GM12801 (cell line): Measurements from ENCODE around the gene EXOC3.

ENCODE experiments used
- TF ChIP-seq, protein P1 (sequence below): IDR thresholded peaks from one replicate; pipeline ENCODE4 v1.5.1; 2011; ENCODE audit warnings: control low read depth; ENCODE audit not compliant: insufficient read length; ENCODE audit errors: extremely low read depth

Gene EXOC3

DNA sequence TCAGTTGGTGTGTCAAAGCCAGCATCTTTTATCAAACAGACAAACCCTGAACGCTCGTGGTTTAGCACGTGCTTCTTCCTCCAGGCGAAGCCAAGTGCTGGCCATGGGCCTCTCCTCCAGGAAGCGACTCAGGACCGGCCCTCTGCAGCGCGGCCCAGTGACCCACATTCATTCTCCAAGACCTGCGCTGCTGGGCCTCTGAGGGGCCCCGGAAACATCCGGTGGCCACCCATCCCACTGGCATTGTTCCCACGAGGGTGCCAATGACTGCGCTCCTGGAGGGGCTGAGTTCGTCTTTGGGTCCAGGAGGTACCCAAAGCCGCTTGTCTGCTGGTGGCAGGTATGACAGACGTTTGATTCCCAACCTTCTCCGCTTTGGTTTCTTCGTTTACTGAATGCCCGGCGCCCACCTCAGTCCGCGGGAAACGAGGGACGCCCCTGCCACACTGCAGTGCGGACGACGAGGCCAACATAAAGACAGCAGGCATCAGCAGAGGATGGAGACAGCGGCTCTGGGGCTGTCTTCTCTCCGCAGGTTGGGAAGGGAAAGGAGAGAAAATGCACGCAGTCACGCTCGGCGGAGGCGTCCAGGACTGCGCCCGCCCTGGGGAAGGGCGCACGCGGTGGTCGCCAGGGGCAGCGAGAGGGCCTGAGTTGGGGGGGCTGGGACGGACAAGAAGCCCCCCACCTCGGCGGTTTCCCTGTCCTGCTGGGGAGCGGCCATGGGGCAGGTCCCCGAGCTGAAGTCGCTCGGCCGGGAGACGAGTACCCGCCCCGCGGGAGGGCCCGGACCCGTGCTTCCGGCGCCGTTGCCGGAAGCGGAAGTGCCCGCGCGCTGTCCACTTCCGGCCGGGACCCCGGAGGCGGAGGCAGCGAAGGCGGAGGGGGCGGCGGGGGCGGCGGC is at the start of gene EXOC3:
Gene EXOC3 (plus strand): TSS at position 842 of the 904 bp plus-strand sequence. CDS start 3,030 bp downstream, outside the sequence.
- TF ChIP-seq, protein P1, sequence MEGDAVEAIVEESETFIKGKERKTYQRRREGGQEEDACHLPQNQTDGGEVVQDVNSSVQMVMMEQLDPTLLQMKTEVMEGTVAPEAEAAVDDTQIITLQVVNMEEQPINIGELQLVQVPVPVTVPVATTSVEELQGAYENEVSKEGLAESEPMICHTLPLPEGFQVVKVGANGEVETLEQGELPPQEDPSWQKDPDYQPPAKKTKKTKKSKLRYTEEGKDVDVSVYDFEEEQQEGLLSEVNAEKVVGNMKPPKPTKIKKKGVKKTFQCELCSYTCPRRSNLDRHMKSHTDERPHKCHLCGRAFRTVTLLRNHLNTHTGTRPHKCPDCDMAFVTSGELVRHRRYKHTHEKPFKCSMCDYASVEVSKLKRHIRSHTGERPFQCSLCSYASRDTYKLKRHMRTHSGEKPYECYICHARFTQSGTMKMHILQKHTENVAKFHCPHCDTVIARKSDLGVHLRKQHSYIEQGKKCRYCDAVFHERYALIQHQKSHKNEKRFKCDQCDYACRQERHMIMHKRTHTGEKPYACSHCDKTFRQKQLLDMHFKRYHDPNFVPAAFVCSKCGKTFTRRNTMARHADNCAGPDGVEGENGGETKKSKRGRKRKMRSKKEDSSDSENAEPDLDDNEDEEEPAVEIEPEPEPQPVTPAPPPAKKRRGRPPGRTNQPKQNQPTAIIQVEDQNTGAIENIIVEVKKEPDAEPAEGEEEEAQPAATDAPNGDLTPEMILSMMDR, result no peak

GRCh38 chr5:393846-394275 is 49.1 kb upstream of the EXOC3 start:
- TF ChIP-seq, protein P1, result no peak

DNA sequence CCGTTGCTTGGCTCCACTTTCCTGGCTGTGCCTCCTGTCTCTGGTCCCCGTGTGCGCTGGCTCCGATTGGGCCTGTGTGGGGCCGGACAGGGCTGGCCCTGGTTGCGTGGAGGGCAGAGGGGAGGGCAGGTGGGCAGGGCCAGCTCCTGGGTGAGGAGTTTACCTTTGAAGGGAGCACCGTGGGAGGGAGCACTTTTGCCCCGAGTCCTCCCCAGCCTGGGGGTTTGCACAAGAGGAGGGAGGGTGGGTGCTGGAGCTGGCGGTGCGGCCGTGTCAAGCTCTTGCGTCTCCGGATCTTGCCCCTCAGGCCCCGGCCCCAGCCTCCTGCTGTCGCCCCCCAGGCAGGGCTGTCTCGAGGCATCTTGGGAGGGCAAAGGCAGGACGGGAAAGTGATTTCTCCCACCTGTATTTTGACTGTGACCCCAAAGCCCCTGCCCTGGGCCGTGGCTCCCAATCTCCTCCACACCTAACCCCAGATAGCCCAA is 48.3 kb upstream of the EXOC3 start:
- TF ChIP-seq, protein P1, result no peak

- TF ChIP-seq, protein P1, result no peak
Observed at GRCh38 chr5:395156-395920, 47.6 kb upstream of the EXOC3 start.

- TF ChIP-seq, protein P1, result no peak
Observed at GRCh38 chr5:395921-396530, 47.0 kb upstream of the EXOC3 start.

- TF ChIP-seq, protein P1, result no peak
Observed at GRCh38 chr5:396531-396961, 46.4 kb upstream of the EXOC3 start.
